SK-N-SH (cell line): ENCODE measurements around the gene CATSPERE.

ENCODE experiments used
- EZH2phosphoT487 ChIP-seq: fragments of 200-600 bp; sonication (generic); IDR thresholded peaks from 2 replicates; pipeline ENCODE4 v1.6.1; 2017; ENCODE audit warnings: low read depth, mixed run types, mild to moderate bottlenecking, antibody characterized with exemption, moderate library complexity, borderline replicate concordance
- JUND ChIP-seq: IDR thresholded peaks from 2 replicates; pipeline ENCODE4 v1.4.0; 2012
- MAX ChIP-seq: IDR thresholded peaks from 2 replicates; pipeline ENCODE4 v1.4.0; 2012; ENCODE audit warnings: low read depth
- MXI1 ChIP-seq: IDR thresholded peaks from 2 replicates; pipeline ENCODE4 v1.6.1; 2012; ENCODE audit warnings: mild to moderate bottlenecking, low read depth, low read length, improper control_type of control experiment
- NRF1 ChIP-seq: IDR thresholded peaks from 2 replicates; pipeline ENCODE4 v1.6.1; 2012; ENCODE audit warnings: low read depth, mild to moderate bottlenecking, low read length
- POLR2AphosphoS5 ChIP-seq: IDR thresholded peaks from 2 replicates; pipeline ENCODE4 v1.6.1; 2012; ENCODE audit warnings: low read depth, low read length
- RAD21 ChIP-seq: IDR thresholded peaks from 2 replicates; pipeline ENCODE4 v1.6.1; 2012; ENCODE audit warnings: mild to moderate bottlenecking, low read length
- SIN3A ChIP-seq: IDR thresholded peaks from 2 replicates; pipeline ENCODE4 v1.6.1; 2012; ENCODE audit warnings: low read depth, mild to moderate bottlenecking, low read length, moderate library complexity, borderline replicate concordance
- TAF1 ChIP-seq: IDR thresholded peaks from 2 replicates; pipeline ENCODE4 v1.6.1; 2012; ENCODE audit warnings: low read depth, mild to moderate bottlenecking, low read length, moderate library complexity, borderline replicate concordance
- USF1 ChIP-seq: IDR thresholded peaks from 2 replicates; pipeline ENCODE4 v1.4.0; 2012; ENCODE audit warnings: low read depth, borderline replicate concordance
- YY1 ChIP-seq: IDR thresholded peaks from 2 replicates; pipeline ENCODE4 v1.4.0; 2012; ENCODE audit warnings: low read depth, mild to moderate bottlenecking
- TF ChIP-seq, protein P1 (sequence below): fragments of 200-600 bp; sonication (generic); IDR thresholded peaks from 2 replicates; pipeline ENCODE4 v1.6.1; 2017; ENCODE audit warnings: antibody characterized with exemption, mild to moderate bottlenecking, moderate library complexity
- TF ChIP-seq, protein P2 (sequence below): fragments of 150-350 bp; IDR thresholded peaks from 2 replicates; pipeline ENCODE4 v1.6.1; 2016; ENCODE audit warnings: mild to moderate bottlenecking, low read depth, low read length

- TF ChIP-seq USF1 = no peak
- TF ChIP-seq, protein P1, sequence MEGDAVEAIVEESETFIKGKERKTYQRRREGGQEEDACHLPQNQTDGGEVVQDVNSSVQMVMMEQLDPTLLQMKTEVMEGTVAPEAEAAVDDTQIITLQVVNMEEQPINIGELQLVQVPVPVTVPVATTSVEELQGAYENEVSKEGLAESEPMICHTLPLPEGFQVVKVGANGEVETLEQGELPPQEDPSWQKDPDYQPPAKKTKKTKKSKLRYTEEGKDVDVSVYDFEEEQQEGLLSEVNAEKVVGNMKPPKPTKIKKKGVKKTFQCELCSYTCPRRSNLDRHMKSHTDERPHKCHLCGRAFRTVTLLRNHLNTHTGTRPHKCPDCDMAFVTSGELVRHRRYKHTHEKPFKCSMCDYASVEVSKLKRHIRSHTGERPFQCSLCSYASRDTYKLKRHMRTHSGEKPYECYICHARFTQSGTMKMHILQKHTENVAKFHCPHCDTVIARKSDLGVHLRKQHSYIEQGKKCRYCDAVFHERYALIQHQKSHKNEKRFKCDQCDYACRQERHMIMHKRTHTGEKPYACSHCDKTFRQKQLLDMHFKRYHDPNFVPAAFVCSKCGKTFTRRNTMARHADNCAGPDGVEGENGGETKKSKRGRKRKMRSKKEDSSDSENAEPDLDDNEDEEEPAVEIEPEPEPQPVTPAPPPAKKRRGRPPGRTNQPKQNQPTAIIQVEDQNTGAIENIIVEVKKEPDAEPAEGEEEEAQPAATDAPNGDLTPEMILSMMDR = no peak
- TF ChIP-seq SIN3A = no peak
- no peak for TF ChIP-seq POLR2AphosphoS5
- TF ChIP-seq NRF1 = no peak
- TF ChIP-seq MXI1 = no peak
- TF ChIP-seq RAD21 = no peak
- TF ChIP-seq EZH2phosphoT487 = no peak
- no peak for TF ChIP-seq YY1
- TF ChIP-seq, protein P2, sequence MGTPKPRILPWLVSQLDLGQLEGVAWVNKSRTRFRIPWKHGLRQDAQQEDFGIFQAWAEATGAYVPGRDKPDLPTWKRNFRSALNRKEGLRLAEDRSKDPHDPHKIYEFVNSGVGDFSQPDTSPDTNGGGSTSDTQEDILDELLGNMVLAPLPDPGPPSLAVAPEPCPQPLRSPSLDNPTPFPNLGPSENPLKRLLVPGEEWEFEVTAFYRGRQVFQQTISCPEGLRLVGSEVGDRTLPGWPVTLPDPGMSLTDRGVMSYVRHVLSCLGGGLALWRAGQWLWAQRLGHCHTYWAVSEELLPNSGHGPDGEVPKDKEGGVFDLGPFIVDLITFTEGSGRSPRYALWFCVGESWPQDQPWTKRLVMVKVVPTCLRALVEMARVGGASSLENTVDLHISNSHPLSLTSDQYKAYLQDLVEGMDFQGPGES = no peak
- no peak for TF ChIP-seq JUND
- no peak for TF ChIP-seq TAF1
- no peak for TF ChIP-seq MAX
Measured at GRCh38 chr1:244655186-244655585, 194.1 kb downstream of the CATSPERE start.
